ENCODE measurements around the gene ATF2.
A peak's percentile ranks its signal among the peaks of the same experiment; 100 is the strongest.

Gene ATF2, protein sequence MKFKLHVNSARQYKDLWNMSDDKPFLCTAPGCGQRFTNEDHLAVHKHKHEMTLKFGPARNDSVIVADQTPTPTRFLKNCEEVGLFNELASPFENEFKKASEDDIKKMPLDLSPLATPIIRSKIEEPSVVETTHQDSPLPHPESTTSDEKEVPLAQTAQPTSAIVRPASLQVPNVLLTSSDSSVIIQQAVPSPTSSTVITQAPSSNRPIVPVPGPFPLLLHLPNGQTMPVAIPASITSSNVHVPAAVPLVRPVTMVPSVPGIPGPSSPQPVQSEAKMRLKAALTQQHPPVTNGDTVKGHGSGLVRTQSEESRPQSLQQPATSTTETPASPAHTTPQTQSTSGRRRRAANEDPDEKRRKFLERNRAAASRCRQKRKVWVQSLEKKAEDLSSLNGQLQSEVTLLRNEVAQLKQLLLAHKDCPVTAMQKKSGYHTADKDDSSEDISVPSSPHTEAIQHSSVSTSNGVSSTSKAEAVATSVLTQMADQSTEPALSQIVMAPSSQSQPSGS

DNA sequence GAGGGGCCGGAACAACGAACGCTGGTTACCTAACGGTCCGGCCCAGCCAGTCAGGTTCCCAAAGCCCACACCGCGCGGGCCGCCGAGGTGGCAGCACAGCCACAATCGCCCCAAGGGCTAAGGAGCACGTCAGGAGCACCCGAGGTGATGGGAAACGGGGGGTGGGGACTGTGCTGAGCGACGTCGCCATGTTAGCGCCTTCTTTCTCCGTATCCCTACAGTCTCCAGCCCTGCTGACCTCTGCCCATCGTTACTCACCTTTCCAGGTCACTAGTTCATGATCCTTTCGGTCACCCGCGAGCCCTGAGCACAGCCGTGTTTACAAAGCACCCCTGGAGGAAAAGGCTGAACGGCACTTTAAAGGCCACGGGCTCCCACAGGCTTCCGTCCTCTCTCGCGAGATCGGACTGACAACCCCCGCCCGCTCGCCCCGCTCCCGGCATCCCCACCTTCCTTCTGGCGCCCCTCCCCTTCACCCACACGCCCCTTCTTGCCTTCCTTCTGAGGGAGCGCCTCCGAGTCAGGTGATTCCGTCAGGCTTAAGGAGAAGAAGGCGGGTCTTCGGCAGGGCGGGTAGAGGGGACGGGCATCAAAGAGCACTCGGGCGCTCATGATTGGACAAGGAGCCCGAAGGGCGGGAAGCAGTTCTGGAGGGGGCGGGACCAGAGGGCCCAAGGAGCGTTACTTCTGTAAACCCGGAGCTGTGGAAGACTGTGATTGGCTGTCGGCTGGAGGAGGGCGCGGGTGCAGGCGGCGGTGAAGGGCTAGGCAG, at the start of gene ATF2:
ATF2 (minus strand) TSS at position 412 of the 772 bp plus-strand sequence. CDS start 31,760 bp downstream, outside the sequence.
- peak; percentile 93 for FAIRE-seq

DNA sequence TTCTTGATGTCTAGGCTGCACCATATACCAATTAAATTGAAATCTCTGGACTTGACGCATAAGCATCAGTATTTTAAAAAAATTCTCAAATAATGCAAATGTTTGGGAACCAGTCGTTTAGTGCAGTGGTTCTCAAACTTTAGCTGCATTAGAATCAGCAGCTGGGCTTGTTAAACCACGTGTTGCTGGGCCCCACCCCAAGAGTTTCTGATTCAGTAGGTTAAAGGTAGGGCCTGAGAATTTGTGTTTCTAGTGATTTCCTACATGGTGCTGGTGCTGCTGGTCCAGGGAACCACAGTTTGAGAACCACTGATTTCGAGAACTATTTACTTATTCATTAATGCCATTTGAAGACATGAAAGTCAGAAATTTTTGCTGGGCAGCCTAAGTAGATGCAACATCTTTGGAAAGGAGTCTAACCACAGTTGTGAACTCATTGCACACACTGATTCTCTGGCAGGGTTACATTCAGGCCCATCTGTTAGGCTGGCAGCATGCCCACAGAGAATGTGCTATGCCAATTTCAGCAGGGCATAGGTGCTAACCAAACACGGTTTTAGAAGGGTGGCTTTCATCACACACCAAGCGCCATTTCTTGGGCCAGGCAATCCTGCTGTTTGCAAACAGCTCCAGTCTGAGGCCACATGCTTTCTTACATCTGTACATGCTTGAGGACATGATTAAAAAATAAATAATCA, 39.9 kb upstream of the ATF2 start:
- FAIRE-seq: no peak

DNA sequence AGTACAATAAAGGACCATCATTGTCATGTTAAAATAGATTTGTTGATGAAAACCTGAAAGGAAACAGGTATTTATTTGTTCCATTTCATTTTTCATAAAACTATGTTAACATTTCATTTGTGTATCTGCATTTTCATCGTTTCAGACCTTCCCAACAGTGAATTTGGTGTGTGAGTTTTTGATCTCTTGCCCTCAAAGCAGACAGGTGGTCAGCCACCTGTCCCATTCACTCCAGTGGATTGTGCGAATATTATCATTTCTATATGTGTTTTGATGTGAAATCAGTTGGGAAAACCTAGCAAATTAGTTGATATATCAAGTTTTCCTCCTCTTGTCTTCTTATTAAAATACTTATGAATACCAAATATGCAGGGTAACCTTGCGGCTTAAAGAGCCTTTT, 38.9 kb upstream of the ATF2 start:
- no peak for FAIRE-seq

DNA sequence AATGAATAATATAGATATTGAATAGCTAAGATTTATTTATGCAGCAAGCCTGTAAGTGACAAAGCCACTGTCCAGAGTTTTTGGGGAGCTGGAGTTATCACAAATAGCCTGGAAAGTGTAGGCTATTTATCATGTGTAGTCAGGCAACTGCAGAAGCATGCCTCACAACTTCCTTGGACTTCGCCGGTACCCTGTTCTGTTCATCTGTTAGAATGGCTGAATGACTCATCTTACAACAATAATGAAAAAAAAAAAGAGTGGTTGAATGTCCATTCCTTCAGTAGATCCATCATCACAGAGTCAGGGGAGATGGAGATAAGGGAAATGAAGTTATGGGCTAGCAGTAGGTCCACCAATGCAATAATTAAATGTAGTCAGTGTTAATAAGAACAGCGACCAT, 37.5 kb upstream of the ATF2 start:
- FAIRE-seq: no peak

DNA sequence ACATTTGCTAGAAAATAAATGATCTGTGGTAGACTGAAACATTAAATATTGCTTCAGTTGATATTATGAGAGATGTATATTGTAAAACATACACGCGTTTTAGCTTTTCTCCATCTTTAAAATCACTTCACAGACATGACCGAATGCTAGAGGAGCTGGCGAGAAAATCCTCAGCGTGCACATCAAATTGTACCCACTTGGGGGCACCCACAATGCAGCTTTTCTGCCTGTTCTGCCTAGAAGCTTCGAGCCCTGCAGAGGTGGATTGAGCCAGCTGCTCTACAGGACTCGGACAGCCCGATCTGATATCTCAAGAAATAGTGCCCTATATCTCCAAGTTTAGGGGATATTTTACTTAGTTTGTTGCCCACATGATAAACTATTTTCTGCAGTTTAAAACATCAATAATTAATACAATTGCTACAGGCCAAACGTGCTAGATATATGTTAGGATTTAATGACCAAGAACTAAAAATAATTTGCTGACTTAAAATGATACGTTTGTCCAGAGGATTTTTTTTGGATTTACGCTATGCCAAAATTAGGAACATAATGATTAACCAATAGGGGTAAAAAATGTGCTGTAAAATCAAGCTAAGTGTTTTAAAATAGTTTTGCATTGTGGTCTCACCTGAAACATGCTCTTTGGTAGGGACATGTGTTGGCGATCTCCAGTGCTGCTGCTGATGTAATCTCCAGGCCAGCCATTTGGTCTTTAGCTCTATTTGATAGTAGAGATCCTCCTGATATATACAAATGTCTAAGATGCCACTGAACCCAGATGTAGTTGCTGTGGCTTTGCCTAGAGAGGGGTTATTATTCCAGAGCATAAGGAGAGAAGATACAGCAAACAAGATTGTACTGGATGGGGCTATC, 35.9 kb upstream of the ATF2 start:
- no peak for FAIRE-seq

DNA sequence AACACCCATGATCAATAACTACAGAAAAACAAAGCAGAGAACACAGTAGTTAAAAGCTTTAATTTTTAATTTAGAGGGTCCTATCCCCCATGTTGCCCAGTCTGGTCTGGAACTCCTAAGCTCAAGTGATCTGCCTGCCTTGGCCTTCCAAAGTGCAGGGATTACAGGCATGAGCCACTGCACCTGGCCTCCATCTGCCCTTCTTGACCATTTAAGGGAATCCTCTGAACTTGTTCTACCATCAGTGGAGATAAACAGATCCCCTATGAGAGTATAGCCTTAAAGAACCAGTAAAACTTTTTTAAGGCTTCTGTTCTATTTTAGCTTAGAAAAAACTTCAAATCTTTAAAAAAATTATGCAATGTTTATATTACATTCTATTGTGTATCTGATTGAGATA, 27.0 kb upstream of the ATF2 start:
- FAIRE-seq: no peak

DNA sequence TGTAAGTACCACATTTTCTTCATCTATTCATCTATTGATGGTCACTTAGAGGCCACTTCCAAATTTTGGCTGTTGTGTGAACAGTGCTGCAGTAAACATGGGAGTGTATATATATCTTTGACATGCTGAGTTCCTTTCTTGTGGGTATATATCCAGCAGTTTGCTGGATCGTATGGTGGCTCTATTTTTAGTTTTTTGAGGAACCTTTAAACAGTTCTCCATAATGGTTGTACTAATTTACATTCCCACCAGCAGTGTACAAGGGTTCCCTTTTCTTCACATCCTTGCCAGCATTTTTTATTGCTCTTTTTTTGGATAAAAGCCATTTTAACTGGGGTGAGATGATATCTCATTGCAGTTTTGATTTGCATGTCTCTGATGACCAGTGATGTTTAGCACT, 20.8 kb upstream of the ATF2 start:
- FAIRE-seq: no peak

DNA sequence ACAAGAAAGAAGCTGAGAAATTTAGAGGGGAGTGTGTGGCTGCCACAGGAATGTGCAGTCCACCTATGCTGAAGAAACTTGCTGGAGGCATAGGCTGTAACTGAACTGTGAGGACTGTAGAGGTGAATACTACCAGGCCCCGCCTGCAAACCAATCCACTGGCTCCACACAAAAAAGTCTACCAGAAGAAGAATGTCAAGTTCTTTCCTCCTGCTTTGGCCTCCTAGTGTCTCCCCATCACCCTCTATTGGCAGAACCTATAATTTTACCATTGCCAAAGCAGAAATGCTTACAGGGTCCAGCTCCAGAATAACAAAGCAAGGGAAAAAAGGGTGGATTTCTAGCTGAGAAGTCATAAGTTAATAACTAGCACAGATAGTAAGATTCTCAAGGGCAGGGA, 19.4 kb upstream of the ATF2 start:
- FAIRE-seq: no peak

DNA sequence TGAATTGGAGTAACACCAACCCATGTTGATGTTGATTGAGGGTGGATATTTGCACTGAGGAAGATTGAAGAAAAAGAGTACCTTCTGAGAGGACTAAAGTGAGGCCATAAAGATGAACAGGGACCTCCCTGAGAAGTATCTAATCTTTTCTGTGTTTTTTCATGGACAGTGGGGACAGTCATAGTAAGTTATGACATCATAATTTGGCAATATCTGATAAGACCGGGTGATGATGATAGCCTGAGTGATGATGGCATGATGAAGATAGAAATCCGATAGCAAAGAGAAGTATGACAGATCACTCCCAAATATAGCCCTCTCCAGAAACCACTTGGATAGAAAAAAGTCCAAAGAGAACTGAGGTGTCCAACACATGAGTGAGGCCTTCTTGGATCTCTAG, 15.7 kb upstream of the ATF2 start:
- no peak for FAIRE-seq

DNA sequence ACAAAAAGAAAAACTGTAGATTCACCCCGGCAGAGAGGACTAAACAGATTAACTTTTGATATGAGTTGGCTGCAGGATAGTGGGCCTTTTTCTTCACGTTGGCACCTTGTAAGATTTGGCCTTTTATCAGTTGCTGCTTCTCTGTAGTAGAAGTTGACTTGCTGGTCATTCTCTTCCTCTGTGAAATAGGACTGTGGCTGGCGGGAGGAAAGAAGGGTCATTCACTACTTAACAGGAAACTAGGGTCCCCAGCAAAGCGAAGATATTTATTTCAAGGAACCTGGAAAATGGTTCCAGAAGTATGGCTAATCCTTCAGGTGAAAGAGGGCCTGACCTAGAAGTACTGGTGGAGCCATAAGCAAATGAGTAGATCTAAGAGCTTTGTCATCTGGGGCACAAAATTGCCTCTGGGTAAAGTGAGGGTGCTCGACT, 13.9 kb upstream of the ATF2 start:
- FAIRE-seq: no peak

DNA sequence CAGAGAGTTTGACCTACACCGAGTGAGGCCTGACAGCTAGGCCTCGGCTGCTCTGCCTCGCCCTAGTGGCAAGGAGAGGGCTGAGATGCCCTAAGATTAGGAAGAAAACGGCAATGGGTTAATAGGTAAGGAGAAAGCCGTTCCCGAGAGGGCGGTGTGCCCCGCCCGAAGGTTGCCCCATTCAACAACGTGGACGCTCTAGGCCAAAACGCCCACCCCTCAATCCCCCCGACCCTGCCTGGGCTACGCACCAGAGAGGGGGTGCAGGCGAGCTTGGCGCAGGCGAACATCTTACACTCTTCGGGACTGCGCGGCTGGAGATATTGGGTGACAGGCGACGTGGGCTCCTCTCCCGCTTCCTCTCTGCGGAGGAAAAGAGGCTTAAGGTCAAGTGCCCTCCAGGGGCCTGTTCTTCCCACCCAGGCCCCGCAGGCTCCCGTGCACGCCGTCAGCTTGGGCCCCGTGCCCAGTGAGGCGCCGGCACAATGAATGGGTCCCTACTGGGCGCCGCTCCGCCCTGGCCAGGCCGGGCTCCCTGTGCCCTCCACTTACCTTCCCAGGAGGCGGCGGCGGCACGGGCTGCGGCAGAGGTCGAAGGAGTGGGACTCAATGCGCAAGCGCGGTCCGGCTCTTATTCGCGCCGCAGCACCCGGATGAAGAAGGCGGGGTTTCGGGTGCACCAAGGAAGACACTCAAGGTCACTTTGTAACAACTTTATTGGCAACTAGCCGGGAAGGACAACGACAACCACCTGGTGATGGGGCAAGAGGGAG, 13.3 kb upstream of the ATF2 start, which contains the start of gene ATP5MC3:
ATP5MC3 (minus strand) TSS at position 607 of the 773 bp plus-strand sequence; CDS start at position 290, 317 bp downstream.
- no peak for FAIRE-seq

DNA sequence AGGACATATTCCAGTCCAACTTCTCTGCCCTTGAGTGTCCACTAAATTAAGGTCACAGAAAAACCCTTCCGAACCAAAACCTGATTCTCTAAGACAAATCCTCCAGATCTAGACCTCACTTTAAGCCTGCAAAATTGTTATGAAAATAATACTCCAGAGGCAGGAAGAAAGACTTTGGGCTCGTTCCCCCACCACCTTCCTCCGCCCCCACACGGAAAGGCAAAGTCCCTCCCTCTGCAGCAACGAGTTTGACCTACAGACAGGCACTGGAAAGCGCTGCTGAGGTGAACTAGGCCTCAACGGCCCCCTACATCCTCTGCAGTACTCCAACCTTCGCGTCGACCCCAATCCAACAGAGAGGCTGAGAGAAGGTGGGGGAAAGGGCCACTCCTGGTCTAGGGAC, 12.7 kb upstream of the ATF2 start:
- FAIRE-seq: no peak

DNA sequence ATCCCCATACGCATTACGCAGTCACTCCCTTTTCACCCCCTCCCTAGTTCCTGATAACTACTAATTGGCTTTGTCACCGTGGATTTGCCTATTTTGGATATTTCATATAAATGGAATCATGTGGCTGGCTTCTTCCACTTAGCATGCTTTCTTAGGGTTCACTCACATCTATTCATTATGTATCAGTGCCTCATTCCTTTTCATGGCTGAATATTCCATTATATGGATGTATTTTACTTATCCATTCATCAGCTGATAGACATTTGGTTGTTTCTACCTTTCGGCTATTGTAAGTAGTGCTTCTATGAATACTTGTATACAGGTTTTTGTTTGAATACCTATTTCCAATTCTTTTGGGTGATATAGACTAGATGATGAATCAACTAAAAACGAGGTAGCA, 8.6 kb upstream of the ATF2 start:
- no peak for FAIRE-seq

DNA sequence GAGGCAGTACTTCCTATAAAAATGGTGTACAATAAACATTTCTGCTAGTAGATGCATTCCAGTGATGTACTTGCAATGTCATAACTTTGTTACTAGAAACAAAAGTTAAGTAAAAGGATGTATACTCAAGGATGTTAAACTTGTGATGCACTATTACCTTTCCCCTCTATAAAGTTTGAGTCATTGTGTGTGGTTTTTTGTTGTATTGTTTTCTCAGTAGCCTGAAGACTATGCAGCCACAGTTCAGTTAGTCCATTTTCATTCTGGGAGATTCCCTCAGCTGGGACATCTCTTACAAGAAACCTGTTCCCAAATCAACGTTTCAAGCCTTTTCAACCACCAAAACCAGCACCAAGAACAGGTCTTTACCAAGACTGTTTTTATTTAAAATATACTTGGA, 7.9 kb upstream of the ATF2 start:
- FAIRE-seq: no peak

DNA sequence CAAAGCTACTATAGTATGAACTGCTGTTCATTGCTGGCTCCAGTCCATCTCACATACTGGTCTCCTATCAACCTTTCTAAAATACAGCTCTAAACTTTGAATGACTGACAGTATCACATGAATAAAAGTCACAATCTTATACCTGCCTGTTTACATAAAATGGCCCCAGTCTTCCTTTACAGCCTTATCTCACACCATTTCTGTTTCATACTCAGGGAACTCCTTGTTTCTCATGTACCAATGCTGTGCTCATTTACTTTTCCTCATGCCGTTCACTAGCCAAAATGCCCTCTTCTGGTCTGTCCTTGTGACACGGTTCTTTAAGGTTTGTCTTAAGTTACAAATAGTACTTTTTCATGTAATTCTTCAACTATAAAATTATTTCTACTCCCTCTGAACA, 7.3 kb upstream of the ATF2 start:
- no peak for FAIRE-seq

DNA sequence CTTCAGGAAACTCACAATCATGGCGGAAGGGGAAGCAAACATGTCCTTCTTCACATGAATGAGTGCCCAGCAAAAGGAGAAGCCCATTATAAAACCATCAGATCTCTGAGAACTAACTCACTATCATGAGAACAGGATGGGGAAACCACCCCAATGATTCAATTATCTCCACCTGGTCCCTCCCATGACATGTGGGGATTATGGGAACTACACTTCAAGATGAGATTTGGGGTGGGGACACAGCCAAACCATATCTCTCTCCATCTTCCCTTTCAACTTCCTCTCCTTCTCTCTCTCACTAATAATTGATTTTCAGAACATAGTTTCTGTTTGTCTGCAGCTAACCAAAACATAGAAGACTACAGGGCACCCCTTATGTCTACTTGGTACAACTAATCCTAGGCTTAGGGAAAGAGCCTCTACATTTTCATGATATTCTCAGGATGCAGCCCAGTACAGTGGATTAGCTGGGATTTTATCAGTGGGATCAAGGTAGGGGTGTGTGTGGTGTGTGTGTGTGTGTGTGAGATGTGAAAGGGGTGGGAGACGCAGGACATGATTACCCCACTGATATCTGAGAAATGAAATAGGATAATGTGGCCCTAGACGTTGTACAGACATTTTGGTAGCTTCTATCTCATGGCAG, 2.8 kb upstream of the ATF2 start:
- FAIRE-seq: no peak

DNA sequence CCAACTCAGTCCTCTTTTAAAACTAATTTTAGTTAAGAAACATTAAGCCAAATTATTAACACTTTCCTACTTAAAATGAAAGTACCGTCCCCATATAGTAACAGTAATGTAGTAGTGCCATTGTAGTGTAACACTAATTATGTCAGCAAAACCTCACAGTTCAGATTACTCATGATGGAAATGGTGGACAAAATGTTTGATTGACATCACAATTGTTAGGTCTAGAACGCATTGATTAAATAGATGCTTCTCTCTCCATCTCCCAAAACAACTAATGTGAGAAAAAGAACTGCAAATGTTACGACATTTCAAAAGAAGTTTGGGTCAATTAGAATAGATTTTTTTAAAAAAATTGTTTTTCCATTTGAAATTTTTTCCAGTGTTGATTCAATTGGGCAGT, 1.2 kb upstream of the ATF2 start:
- FAIRE-seq: peak; percentile 14

DNA sequence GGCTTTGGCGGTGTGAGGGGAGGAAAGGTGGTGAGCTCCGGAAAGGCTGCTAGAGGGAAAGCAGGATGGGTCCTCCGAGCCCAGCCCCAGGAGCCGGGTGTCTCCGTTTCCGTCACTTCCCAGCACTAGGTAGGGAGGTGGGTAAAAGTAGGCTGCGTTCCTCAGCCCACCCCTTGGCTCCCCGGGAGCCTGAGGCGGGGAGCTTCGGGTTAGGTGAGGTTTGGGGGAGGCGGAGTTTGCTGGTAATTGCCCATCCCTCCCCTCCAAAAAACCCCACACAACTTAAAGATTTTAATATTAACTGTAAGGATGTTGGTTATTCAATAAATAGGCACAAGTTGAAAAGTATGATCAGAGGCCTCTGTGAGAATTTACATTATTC, 552 bp upstream of the ATF2 start:
- no peak for FAIRE-seq

DNA sequence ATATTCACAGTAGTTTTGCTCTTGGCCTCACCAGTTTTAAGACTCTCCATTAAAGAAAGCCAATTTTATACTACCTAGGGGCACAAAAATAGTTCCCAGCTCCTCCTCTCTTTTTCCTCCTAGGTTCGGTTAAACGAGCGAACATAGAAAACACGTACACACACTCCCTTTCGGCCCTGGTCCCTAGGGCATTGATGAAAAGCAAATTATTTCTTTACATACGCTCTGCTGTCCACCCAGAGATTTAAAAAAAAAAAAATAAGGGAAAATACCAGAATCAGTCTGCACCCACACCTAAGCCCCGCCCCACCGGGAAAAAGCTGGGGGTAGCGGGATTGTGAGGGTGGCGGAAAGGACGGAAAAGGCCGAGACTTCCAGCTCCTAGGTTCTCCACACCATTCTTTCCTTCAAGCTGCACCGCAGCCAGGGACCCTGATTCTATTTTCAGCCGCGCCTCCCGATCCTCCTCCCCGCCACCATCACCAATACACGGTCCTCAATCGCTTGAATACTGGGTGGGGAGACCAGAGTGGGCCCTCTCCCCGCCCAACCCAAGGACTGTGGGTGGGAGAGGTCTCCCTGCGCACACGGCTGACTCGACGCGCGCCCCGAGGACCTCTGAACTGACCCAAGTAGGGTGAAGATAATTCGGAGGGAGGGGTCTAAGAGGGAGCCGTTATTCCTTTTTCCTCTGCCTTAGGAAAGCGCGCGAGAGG, 769 bp downstream of the ATF2 start:
- FAIRE-seq: no peak

DNA sequence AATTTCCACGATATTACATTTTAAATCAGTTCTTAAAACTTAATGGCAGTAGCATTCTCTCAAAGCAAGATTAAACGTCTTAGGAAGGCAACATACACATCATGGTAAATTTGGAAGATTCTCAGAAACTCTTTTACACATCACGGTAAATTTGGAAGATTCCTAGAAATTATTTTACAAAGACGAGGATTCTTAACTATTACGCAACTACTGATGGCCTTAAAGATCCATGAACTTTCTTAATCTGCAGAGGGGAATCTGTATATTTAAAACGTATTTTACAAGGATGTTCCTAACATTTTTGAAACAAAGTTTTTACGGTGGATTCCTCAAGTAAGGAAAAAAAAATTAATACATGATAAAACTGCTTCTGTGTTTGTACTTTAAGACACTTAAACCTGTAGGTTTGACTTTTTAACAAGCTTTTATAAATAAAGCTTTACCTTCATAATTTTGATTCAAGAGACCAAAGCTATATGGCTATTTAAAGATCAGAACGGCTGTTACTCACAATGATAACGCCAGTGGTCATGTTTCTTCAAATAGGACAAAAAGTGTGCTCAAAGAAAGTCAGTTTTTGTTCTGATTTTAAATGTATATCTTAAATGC, 1.7 kb downstream of the ATF2 start:
- FAIRE-seq: no peak
